Breast epithelium (tissue), 4 donors: ENCODE results near the gene FOXN3. TPM values are rescaled to one million over a fixed set of nuclear protein-coding genes. Genes with fewer than 3 reads are reported as not detected.

Source experiments
- DNase-seq, 2 donors: peaks; one replicate each; pipeline ENCODE4 v3.0.0-alpha.2; 2019; ENCODE audit warnings: low spot score in 2 of 2
- H3K27ac ChIP-seq, 2 donors: fragments of 200-600 bp; sonication (generic) in 1 of 2; one replicate each; pipeline ENCODE4 v1.5.1; 2016 to 2019; ENCODE audit warnings: mild to moderate bottlenecking in 1 of 2
- H3K27me3 ChIP-seq, 2 donors: fragments of 200-600 bp; sonication (generic) in 1 of 2; one replicate each; pipeline versions ENCODE4 v1.5.1 to v1.6.0; 2017 to 2019; ENCODE audit warnings: control low read depth in 1 of 2, mild to moderate bottlenecking in 1 of 2
- H3K36me3 ChIP-seq: fragments of 200-600 bp; one replicate; pipeline ENCODE4 v1.5.1; 2019
- H3K4me1 ChIP-seq, 2 donors: fragments of 200-600 bp; sonication (generic); one replicate each; pipeline ENCODE4 v1.5.1; 2016 to 2019; ENCODE audit warnings: control low read depth in 1 of 2
- H3K4me3 ChIP-seq, 3 donors: fragments of 200-600 bp; sonication (generic); 1 replicate in 2 of 3; 2 replicates in 1 of 3; pipeline ENCODE4 v1.5.1; 2016 to 2019; ENCODE audit warnings: mild to moderate bottlenecking in 3 of 3, moderate library complexity in 2 of 3
- H3K9me3 ChIP-seq, 2 donors: fragments of 200-600 bp; sonication (generic) in 1 of 2; one replicate each; pipeline ENCODE4 v1.5.1; 2016 to 2019; ENCODE audit warnings: control low read depth in 1 of 2
- CTCF ChIP-seq, 3 donors: fragments of 450-650 bp; IDR thresholded peaks; one replicate each; pipeline ENCODE4 v1.5.1; 2016 to 2017; ENCODE audit warnings: antibody characterized with exemption in 3 of 3, mild to moderate bottlenecking in 3 of 3, moderate library complexity in 3 of 3
- POLR2A ChIP-seq: fragments of 450-650 bp; IDR thresholded peaks from one replicate; pipeline ENCODE4 v1.6.1; 2016; ENCODE audit warnings: antibody characterized with exemption, mild to moderate bottlenecking, moderate library complexity
- POLR2AphosphoS5 ChIP-seq, 3 donors: sonication (generic); formaldehyde crosslinking; IDR thresholded peaks; one replicate each; pipeline ENCODE4 v1.6.1; 2017; ENCODE audit warnings: antibody characterized with exemption in 3 of 3
- intact Hi-C: fragments of 100-400 bp; cut with DNase I; formaldehyde crosslinking; loops from one replicate; pipeline ENCODE4 v1.15.1; 2023; ENCODE audit warnings: low total_unique reads
- total RNA-seq, 3 donors: library from RNA; depleted of rRNA; stranded (reverse); fragments of >200 nt; gene quantifications; one replicate each; pipeline ENCODE4 v1.1.0, GENCODE V29; 2016

The FOXN3 gene
- total RNA-seq, 3 donors from 2014 or later: 70.7 to 180 (median 80.3) TPM

GRCh38 chr14:89178800-89179535, 238.1 kb downstream of the FOXN3 start:
- no peak for TF ChIP-seq CTCF (IDR thresholded peaks at IDR 0.05)
- no peak for TF ChIP-seq POLR2AphosphoS5 (IDR thresholded peaks at IDR 0.05)
- TF ChIP-seq POLR2A: no peak
- Histone ChIP-seq H3K4me3 (no peak overlapping the region), H3K27me3 (no peaks in the 10 kb centered on the region), H3K36me3 (no peaks in the 10 kb centered on the region), H3K27ac (no peak overlapping the region), H3K9me3 (no peaks in the 10 kb centered on the region), H3K4me1 (no peaks in the 10 kb centered on the region)
- intact Hi-C loops: no loop called here
- no peak for DNase-seq

- H3K4me3 ChIP-seq: no peak overlapping the region
- no peak for TF ChIP-seq POLR2A
- TF ChIP-seq CTCF (IDR thresholded peaks at IDR 0.05): no peak
- TF ChIP-seq POLR2AphosphoS5 (IDR thresholded peaks at IDR 0.05): no peak
- DNase-seq: no peak
- H3K9me3 ChIP-seq: no peaks in the 10 kb centered on the region
- no peak overlapping the region for H3K27ac ChIP-seq
- no peaks in the 10 kb centered on the region for H3K27me3 ChIP-seq
- no peaks in the 10 kb centered on the region for H3K36me3 ChIP-seq
- H3K4me1 ChIP-seq: no peaks in the 10 kb centered on the region
- intact Hi-C loops: no loop called here
These were observed 238.7 kb downstream of the FOXN3 start for GRCh38 chr14:89178376-89178775.

GRCh38 chr14:89175881-89176799, 240.9 kb downstream of the FOXN3 start:
- TF ChIP-seq CTCF (IDR thresholded peaks at IDR 0.05) (no peak), POLR2A (no peak), POLR2AphosphoS5 (IDR thresholded peaks at IDR 0.05) (no peak)
- H3K27me3 ChIP-seq: no peaks in the 10 kb centered on the region
- no peak for DNase-seq
- no peaks in the 10 kb centered on the region for H3K4me1 ChIP-seq
- peaks cover 0 to 10% of the 10 kb centered on the region in 2 donors for H3K9me3 ChIP-seq
- no peak overlapping the region for H3K4me3 ChIP-seq
- no peaks in the 10 kb centered on the region for H3K36me3 ChIP-seq
- no peak overlapping the region for H3K27ac ChIP-seq
- intact Hi-C loops: no loop called here

GRCh38 chr14:89171628-89172027, 245.4 kb downstream of the FOXN3 start:
- no peaks in the 10 kb centered on the region for H3K4me1 ChIP-seq
- TF ChIP-seq POLR2A (no peak), CTCF (IDR thresholded peaks at IDR 0.05) (no peak), POLR2AphosphoS5 (IDR thresholded peaks at IDR 0.05) (no peak)
- intact Hi-C loops: no loop called here
- no peak overlapping the region for H3K27ac ChIP-seq
- no peaks in the 10 kb centered on the region for H3K36me3 ChIP-seq
- peaks cover 0 to 10% of the 10 kb centered on the region in 2 donors for H3K9me3 ChIP-seq
- no peak overlapping the region for H3K4me3 ChIP-seq
- no peaks in the 10 kb centered on the region for H3K27me3 ChIP-seq
- DNase-seq: no peak

GRCh38 chr14:89171168-89171567, 245.9 kb downstream of the FOXN3 start:
- Histone ChIP-seq H3K9me3 (peaks cover 0 to 10% of the 10 kb centered on the region in 2 donors), H3K4me3 (no peak overlapping the region), H3K27me3 (no peaks in the 10 kb centered on the region), H3K27ac (no peak overlapping the region), H3K4me1 (no peaks in the 10 kb centered on the region), H3K36me3 (no peaks in the 10 kb centered on the region)
- TF ChIP-seq POLR2AphosphoS5 (IDR thresholded peaks at IDR 0.05): no peak
- TF ChIP-seq POLR2A: no peak
- no peak for TF ChIP-seq CTCF (IDR thresholded peaks at IDR 0.05)
- intact Hi-C loops: no loop called here
- no peak for DNase-seq
